ENCODE results near the gene FUS.
"Not testable (repeated sequence)": the region's sequence is repeated elsewhere in the genome, so short reads cannot be mapped to it uniquely, and the experiment has no call there.

Gene FUS

GRCh38 chr16:31192856-31193642 is 13.1 kb downstream of the FUS start:
- in situ Hi-C loops (cut with HindIII; ENCODE audit: low sequenced_read_pairs), result loop anchor here (10.0 kb wide), 1 partner anchor 262 kb away; the partner anchor contains the start of gene ARMC5
- H3K4me3 ChIP-seq (ENCODE audit: low read depth, low read length), result no peak overlapping the region
- DNase-seq (ENCODE audit: low read depth), result no peak
- no peak for TF ChIP-seq CTCF (IDR thresholded peaks at IDR 0.05; ENCODE audit: low read depth, low read length, missing control alignments)

- no peak for TF ChIP-seq CTCF (IDR thresholded peaks at IDR 0.05; ENCODE audit: low read depth, low read length, missing control alignments)
- in situ Hi-C loops (cut with HindIII; ENCODE audit: low sequenced_read_pairs), result loop anchor here (10.0 kb wide), 1 partner anchor 261 kb away; the partner anchor contains the start of gene ARMC5
- no peak for DNase-seq (ENCODE audit: low read depth)
- H3K4me3 ChIP-seq (ENCODE audit: low read depth, low read length), result no peak overlapping the region
Observed at GRCh38 chr16:31193874-31194273, 13.9 kb downstream of the FUS start.

GRCh38 chr16:31194898-31195297 is 15.0 kb downstream of the FUS start:
- no peak for TF ChIP-seq CTCF (IDR thresholded peaks at IDR 0.05; ENCODE audit: low read depth, low read length, missing control alignments)
- H3K4me3 ChIP-seq (ENCODE audit: low read depth, low read length), result no peak overlapping the region
- DNase-seq (ENCODE audit: low read depth), result no peak
- in situ Hi-C loops (cut with HindIII; ENCODE audit: low sequenced_read_pairs), result loop anchor here (10.0 kb wide), 1 partner anchor 260 kb away; the partner anchor contains the start of gene ARMC5

- in situ Hi-C loops (cut with HindIII; ENCODE audit: low sequenced_read_pairs), result loop anchor here (10.0 kb wide), 1 partner anchor 259 kb away; the partner anchor contains the start of gene ARMC5
- not testable (repeated sequence) for DNase-seq (ENCODE audit: low read depth)
Observed at GRCh38 chr16:31195861-31196260, 15.9 kb downstream of the FUS start.

GRCh38 chr16:31196324-31197088 is 16.6 kb downstream of the FUS start:
- TF ChIP-seq CTCF (IDR thresholded peaks at IDR 0.05; ENCODE audit: low read depth, low read length, missing control alignments), result no peak
- H3K4me3 ChIP-seq (ENCODE audit: low read depth, low read length), result no peak overlapping the region
- DNase-seq (ENCODE audit: low read depth), result no peak
- in situ Hi-C loops (cut with HindIII; ENCODE audit: low sequenced_read_pairs), result loop anchor here (10.0 kb wide), 1 partner anchor 258 kb away; the partner anchor contains the start of gene ARMC5

More at GRCh38 chr16:31195861-31196260, 15.9 kb downstream of the FUS start:
- not testable (repeated sequence) for H3K4me3 ChIP-seq (ENCODE audit: low read depth, low read length)

- DNase-seq (ENCODE audit: low read depth), result no peak
- no peak for TF ChIP-seq CTCF (IDR thresholded peaks at IDR 0.05; ENCODE audit: low read depth, low read length, missing control alignments)
- no peak overlapping the region for H3K4me3 ChIP-seq (ENCODE audit: low read depth, low read length)
- in situ Hi-C loops (cut with HindIII; ENCODE audit: low sequenced_read_pairs), result loop anchor here (10.0 kb wide), 1 partner anchor 256 kb away; the partner anchor contains the start of gene ARMC5
Observed at GRCh38 chr16:31198207-31198882, 18.4 kb downstream of the FUS start.

Measured in astrocyte of the cerebellum (primary cell).